HEK293 (cell line): ENCODE results near the gene ITGA2.
A peak's percentile ranks its signal among the peaks of the same experiment; 100 is the strongest.

Experiments used
- CTCF ChIA-PET: fragments of 350-600 bp; formaldehyde crosslinking; extraction: SDS; loops from one replicate; lab custom pipeline; 2021; ENCODE audit warnings: antibody characterized with exemption; lab: Yijun Ruan, JAX
- POLR2A ChIA-PET: fragments of 300-600 bp; formaldehyde crosslinking; extraction: SDS; loops from one replicate; lab custom pipeline; 2020; ENCODE audit warnings: antibody characterized with exemption, inconsistent platforms; lab: Yijun Ruan, JAX
- H3K27ac ChIP-seq: fragments of 200-500 bp; sonication (Bioruptor generic); 2 replicates; pipeline ENCODE4 v1.5.1; 2014; ENCODE audit warnings: low read depth, low read length, control low read depth, inconsistent platforms; ENCODE audit errors: extremely low read depth
- H3K36me3 ChIP-seq, 2 experiments: fragments of 200-500 bp in 1 of 2; sonication (Bioruptor generic) in 1 of 2; 1 replicate in 1 of 2; 2 replicates in 1 of 2; pipeline ENCODE4 v1.5.1; 2014 to 2017; ENCODE audit warnings: inconsistent platforms in 2 of 2, low read length in 2 of 2; ENCODE audit not compliant: control insufficient read depth in 2 of 2, insufficient read depth in 1 of 2
- H3K4me1 ChIP-seq: fragments of 200-500 bp; sonication (Bioruptor generic); 2 replicates; pipeline ENCODE4 v1.5.1; 2014; ENCODE audit warnings: mild to moderate bottlenecking, low read length, inconsistent platforms; ENCODE audit not compliant: control insufficient read depth, insufficient read depth
- H3K4me3 ChIP-seq: 2 replicates; pipeline ENCODE4 v1.5.1; 2011; ENCODE audit warnings: low read depth, mild to moderate bottlenecking, control low read depth, low read length, moderate library complexity
- H3K9me3 ChIP-seq: fragments of 200-500 bp; sonication (Bioruptor generic); 2 replicates; pipeline ENCODE4 v1.5.1; 2014; ENCODE audit warnings: low read depth, low read length, inconsistent platforms; ENCODE audit not compliant: control insufficient read depth, insufficient read depth
- BCL11B ChIP-seq: fragments of 450-650 bp; formaldehyde crosslinking; IDR thresholded peaks from 2 replicates; pipeline ENCODE4 v1.5.1; 2016; ENCODE audit warnings: low read depth, missing biosample characterization, missing genetic modification characterization
- KLF10 ChIP-seq: fragments of 450-650 bp; IDR thresholded peaks from 2 replicates; pipeline ENCODE4 v1.5.1; 2018; ENCODE audit warnings: missing biosample characterization, mild to moderate bottlenecking, missing genetic modification characterization
- KLF9 ChIP-seq: fragments of 450-650 bp; formaldehyde crosslinking; IDR thresholded peaks from 2 replicates; pipeline ENCODE4 v1.5.1; 2016; ENCODE audit warnings: missing biosample characterization, missing genetic modification characterization, low read depth
- SCRT1 ChIP-seq: fragments of 450-650 bp; formaldehyde crosslinking; IDR thresholded peaks from 2 replicates; pipeline ENCODE4 v1.5.1; 2016; ENCODE audit warnings: missing biosample characterization, missing genetic modification characterization, borderline replicate concordance
- SCRT2 ChIP-seq: fragments of 450-650 bp; formaldehyde crosslinking; IDR thresholded peaks from 2 replicates; pipeline ENCODE4 v1.5.1; 2016; ENCODE audit warnings: missing biosample characterization, missing genetic modification characterization
- SP7 ChIP-seq: fragments of 450-650 bp; formaldehyde crosslinking; IDR thresholded peaks from 2 replicates; pipeline ENCODE4 v1.5.1; 2016; ENCODE audit warnings: missing biosample characterization, missing genetic modification characterization
- YY1 ChIP-seq: fragments of 450-650 bp; formaldehyde crosslinking; IDR thresholded peaks from 2 replicates; pipeline ENCODE4 v1.5.1; 2018; ENCODE audit warnings: missing biosample characterization, missing genetic modification characterization
- ZBTB17 ChIP-seq: fragments of 450-650 bp; formaldehyde crosslinking; IDR thresholded peaks from 2 replicates; pipeline ENCODE4 v1.5.1; 2016; ENCODE audit warnings: missing biosample characterization, missing genetic modification characterization
- ZBTB20 ChIP-seq: fragments of 450-650 bp; formaldehyde crosslinking; IDR thresholded peaks from 2 replicates; pipeline ENCODE4 v1.5.1; 2016; ENCODE audit warnings: missing biosample characterization, missing genetic modification characterization
- ZBTB21 ChIP-seq: fragments of 450-650 bp; formaldehyde crosslinking; IDR thresholded peaks from 2 replicates; pipeline ENCODE4 v1.5.1; 2017; ENCODE audit warnings: missing biosample characterization, missing genetic modification characterization
- ZNF138 ChIP-seq: fragments of 450-650 bp; formaldehyde crosslinking; IDR thresholded peaks from 2 replicates; pipeline ENCODE4 v1.5.1; 2016; ENCODE audit warnings: missing biosample characterization, missing genetic modification characterization, borderline replicate concordance
- ZNF169 ChIP-seq: fragments of 450-650 bp; formaldehyde crosslinking; IDR thresholded peaks from 2 replicates; pipeline ENCODE4 v1.5.1; 2016; ENCODE audit warnings: missing biosample characterization, missing genetic modification characterization
- ZNF248 ChIP-seq: fragments of 450-650 bp; formaldehyde crosslinking; IDR thresholded peaks from 2 replicates; pipeline ENCODE4 v1.5.1; 2017; ENCODE audit warnings: missing biosample characterization, missing genetic modification characterization
- ZNF335 ChIP-seq: fragments of 450-650 bp; formaldehyde crosslinking; conservative IDR thresholded peaks from 2 replicates; pipeline ENCODE4 v1.5.1; 2016; ENCODE audit warnings: missing biosample characterization, missing genetic modification characterization
- ZNF560 ChIP-seq: fragments of 450-650 bp; formaldehyde crosslinking; IDR thresholded peaks from 2 replicates; pipeline ENCODE4 v1.5.1; 2017; ENCODE audit warnings: missing biosample characterization, missing genetic modification characterization, borderline replicate concordance
- ZNF664 ChIP-seq: fragments of 450-650 bp; formaldehyde crosslinking; IDR thresholded peaks from 2 replicates; pipeline ENCODE4 v1.5.1; 2016; ENCODE audit warnings: missing biosample characterization, missing genetic modification characterization
- ZNF747 ChIP-seq: fragments of 450-650 bp; formaldehyde crosslinking; IDR thresholded peaks from 2 replicates; pipeline ENCODE4 v1.5.1; 2016; ENCODE audit warnings: missing biosample characterization, missing genetic modification characterization
- ZSCAN23 ChIP-seq: fragments of 450-650 bp; formaldehyde crosslinking; IDR thresholded peaks from 2 replicates; pipeline ENCODE4 v1.5.1; 2016; ENCODE audit warnings: missing biosample characterization, missing genetic modification characterization
- TF ChIP-seq, protein P1 (sequence below): fragments of 450-650 bp; formaldehyde crosslinking; IDR thresholded peaks from 2 replicates; pipeline ENCODE4 v1.5.1; 2016; ENCODE audit warnings: missing biosample characterization, missing genetic modification characterization
- TF ChIP-seq, protein P2 (sequence below): fragments of 450-650 bp; IDR thresholded peaks from 2 replicates; pipeline ENCODE4 v1.5.1; 2018; ENCODE audit warnings: missing biosample characterization, missing genetic modification characterization
- TF ChIP-seq, protein P3 (sequence below): fragments of 450-650 bp; formaldehyde crosslinking; IDR thresholded peaks from 2 replicates; pipeline ENCODE4 v1.5.1; 2016; ENCODE audit warnings: missing biosample characterization, missing genetic modification characterization
- TF ChIP-seq, protein P4 (sequence below): fragments of 450-650 bp; formaldehyde crosslinking; IDR thresholded peaks from 2 replicates; pipeline ENCODE4 v1.5.1; 2016; ENCODE audit warnings: missing biosample characterization, missing genetic modification characterization
- TF ChIP-seq, protein P5 (sequence below): fragments of 450-650 bp; formaldehyde crosslinking; IDR thresholded peaks from 2 replicates; pipeline ENCODE4 v1.5.1; 2016; ENCODE audit warnings: missing biosample characterization, missing genetic modification characterization
- TF ChIP-seq, protein P6 (sequence below): fragments of 450-650 bp; formaldehyde crosslinking; IDR thresholded peaks from 2 replicates; pipeline ENCODE4 v1.5.1; 2016; ENCODE audit warnings: missing biosample characterization, missing genetic modification characterization

ITGA2 gene

DNA sequence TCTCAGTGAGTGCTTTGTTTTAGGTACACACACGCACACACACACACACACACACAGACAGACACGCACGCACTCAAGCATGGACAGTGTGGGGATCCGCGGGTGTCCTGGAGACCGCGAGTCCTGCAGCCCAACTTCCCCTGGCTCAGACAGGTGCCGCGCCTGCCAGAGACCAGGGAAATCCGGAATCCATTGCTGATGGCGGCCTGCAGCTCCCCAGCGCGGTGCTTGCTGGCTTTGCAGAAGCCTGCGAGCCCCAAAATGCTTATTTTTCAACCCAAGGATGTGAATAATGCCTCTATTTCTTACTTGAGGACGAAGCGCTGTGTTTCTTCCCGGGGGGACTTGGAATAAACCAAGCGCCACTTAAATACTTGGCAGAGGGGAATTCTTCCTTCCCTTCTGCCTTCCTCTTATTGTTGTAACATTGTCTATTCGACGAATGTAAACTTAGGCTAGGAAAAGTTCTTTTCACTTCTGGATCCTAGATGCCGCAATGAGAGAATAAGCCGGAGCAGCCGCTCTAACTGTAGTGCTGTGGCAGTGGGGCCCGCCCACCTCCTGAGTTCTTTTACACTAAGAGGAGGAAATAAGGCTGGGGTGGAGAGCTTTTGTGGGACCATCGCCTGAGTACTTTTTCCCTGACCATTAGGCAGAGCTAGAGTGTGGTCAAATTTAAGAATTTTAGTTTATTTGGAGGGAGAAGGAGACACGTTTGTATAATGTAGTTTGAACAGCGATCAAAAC, 802 bp downstream of the ITGA2 start (continued):
- TF ChIP-seq ZNF169 (no peak), ZBTB17 (tag by site-specific recombination) (peak; percentile 72), ZSCAN23 (tag by site-specific recombination) (no peak), ZNF248 (tag by site-specific recombination) (no peak), ZBTB20 (tag by site-specific recombination) (peak; percentile 36; the same call in 1 of the 2 replicates), KLF10 (tag by site-specific recombination) (no peak), ZNF664 (tag by site-specific recombination) (no peak), SCRT2 (tag by site-specific recombination) (peak; percentile 96), SCRT1 (tag by site-specific recombination) (peak; percentile 91), YY1 (tag by site-specific recombination) (peak; percentile 71)
- TF ChIP-seq, protein P1, sequence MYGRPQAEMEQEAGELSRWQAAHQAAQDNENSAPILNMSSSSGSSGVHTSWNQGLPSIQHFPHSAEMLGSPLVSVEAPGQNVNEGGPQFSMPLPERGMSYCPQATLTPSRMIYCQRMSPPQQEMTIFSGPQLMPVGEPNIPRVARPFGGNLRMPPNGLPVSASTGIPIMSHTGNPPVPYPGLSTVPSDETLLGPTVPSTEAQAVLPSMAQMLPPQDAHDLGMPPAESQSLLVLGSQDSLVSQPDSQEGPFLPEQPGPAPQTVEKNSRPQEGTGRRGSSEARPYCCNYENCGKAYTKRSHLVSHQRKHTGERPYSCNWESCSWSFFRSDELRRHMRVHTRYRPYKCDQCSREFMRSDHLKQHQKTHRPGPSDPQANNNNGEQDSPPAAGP (tag by site-specific recombination) = 0 out of 2 replicates have a peak, but pooled peaks have one; percentile 17
- TF ChIP-seq, protein P2, sequence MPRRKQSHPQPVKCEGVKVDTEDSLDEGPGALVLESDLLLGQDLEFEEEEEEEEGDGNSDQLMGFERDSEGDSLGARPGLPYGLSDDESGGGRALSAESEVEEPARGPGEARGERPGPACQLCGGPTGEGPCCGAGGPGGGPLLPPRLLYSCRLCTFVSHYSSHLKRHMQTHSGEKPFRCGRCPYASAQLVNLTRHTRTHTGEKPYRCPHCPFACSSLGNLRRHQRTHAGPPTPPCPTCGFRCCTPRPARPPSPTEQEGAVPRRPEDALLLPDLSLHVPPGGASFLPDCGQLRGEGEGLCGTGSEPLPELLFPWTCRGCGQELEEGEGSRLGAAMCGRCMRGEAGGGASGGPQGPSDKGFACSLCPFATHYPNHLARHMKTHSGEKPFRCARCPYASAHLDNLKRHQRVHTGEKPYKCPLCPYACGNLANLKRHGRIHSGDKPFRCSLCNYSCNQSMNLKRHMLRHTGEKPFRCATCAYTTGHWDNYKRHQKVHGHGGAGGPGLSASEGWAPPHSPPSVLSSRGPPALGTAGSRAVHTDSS (tag by site-specific recombination) = no peak
- TF ChIP-seq, protein P3, sequence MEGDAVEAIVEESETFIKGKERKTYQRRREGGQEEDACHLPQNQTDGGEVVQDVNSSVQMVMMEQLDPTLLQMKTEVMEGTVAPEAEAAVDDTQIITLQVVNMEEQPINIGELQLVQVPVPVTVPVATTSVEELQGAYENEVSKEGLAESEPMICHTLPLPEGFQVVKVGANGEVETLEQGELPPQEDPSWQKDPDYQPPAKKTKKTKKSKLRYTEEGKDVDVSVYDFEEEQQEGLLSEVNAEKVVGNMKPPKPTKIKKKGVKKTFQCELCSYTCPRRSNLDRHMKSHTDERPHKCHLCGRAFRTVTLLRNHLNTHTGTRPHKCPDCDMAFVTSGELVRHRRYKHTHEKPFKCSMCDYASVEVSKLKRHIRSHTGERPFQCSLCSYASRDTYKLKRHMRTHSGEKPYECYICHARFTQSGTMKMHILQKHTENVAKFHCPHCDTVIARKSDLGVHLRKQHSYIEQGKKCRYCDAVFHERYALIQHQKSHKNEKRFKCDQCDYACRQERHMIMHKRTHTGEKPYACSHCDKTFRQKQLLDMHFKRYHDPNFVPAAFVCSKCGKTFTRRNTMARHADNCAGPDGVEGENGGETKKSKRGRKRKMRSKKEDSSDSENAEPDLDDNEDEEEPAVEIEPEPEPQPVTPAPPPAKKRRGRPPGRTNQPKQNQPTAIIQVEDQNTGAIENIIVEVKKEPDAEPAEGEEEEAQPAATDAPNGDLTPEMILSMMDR (tag by site-specific recombination) = peak; percentile 64
- TF ChIP-seq, all 188 proteins: peak for 23

DNA sequence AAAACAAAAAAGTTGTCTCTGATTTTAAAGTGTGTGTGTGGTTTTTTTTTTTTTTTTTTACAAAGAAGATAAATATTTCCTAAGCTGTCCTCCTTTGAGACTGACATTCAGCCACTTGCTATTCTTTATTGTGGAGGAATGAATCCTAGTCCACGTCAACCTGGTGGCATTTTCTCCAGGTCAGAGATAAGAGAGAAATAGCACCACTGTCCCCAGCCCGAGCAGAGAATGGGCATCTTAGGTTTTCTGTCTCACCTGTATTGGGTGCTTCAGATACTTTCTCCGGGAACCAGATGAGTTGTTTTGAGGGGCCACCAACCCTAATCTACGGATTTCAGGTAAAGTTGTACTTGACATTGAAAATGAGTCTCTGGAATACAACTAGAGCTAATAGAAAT, 1.4 kb downstream of the ITGA2 start:
- Histone ChIP-seq H3K4me3 (peak overlapping the region; percentile 77), H3K27ac (no peak overlapping the region), H3K36me3 (peaks cover 4 to 9% of the 10 kb centered on the region in 2 experiments; a peak in 2 of 3 replicates), H3K9me3 (no peaks in the 10 kb centered on the region), H3K4me1 (no peaks in the 10 kb centered on the region; the same call in 1 of the 2 replicates)
- TF ChIP-seq, protein P4, sequence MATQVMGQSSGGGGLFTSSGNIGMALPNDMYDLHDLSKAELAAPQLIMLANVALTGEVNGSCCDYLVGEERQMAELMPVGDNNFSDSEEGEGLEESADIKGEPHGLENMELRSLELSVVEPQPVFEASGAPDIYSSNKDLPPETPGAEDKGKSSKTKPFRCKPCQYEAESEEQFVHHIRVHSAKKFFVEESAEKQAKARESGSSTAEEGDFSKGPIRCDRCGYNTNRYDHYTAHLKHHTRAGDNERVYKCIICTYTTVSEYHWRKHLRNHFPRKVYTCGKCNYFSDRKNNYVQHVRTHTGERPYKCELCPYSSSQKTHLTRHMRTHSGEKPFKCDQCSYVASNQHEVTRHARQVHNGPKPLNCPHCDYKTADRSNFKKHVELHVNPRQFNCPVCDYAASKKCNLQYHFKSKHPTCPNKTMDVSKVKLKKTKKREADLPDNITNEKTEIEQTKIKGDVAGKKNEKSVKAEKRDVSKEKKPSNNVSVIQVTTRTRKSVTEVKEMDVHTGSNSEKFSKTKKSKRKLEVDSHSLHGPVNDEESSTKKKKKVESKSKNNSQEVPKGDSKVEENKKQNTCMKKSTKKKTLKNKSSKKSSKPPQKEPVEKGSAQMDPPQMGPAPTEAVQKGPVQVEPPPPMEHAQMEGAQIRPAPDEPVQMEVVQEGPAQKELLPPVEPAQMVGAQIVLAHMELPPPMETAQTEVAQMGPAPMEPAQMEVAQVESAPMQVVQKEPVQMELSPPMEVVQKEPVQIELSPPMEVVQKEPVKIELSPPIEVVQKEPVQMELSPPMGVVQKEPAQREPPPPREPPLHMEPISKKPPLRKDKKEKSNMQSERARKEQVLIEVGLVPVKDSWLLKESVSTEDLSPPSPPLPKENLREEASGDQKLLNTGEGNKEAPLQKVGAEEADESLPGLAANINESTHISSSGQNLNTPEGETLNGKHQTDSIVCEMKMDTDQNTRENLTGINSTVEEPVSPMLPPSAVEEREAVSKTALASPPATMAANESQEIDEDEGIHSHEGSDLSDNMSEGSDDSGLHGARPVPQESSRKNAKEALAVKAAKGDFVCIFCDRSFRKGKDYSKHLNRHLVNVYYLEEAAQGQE (tag by site-specific recombination) = no peak
- TF ChIP-seq ZNF335 = no peak
- no peak for TF ChIP-seq SP7 (tag by site-specific recombination)
- TF ChIP-seq ZNF747 (tag by site-specific recombination) = no peak
- TF ChIP-seq ZBTB21 (tag by site-specific recombination) = no peak
- TF ChIP-seq BCL11B (tag by site-specific recombination) = no peak
- TF ChIP-seq KLF9 (tag by site-specific recombination) = no peak
- TF ChIP-seq ZNF560 = no peak
- TF ChIP-seq, protein P5, sequence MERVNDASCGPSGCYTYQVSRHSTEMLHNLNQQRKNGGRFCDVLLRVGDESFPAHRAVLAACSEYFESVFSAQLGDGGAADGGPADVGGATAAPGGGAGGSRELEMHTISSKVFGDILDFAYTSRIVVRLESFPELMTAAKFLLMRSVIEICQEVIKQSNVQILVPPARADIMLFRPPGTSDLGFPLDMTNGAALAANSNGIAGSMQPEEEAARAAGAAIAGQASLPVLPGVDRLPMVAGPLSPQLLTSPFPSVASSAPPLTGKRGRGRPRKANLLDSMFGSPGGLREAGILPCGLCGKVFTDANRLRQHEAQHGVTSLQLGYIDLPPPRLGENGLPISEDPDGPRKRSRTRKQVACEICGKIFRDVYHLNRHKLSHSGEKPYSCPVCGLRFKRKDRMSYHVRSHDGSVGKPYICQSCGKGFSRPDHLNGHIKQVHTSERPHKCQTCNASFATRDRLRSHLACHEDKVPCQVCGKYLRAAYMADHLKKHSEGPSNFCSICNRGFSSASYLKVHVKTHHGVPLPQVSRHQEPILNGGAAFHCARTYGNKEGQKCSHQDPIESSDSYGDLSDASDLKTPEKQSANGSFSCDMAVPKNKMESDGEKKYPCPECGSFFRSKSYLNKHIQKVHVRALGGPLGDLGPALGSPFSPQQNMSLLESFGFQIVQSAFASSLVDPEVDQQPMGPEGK = no peak
- no peak for TF ChIP-seq ZNF138 (tag by site-specific recombination)
- TF ChIP-seq, protein P6, sequence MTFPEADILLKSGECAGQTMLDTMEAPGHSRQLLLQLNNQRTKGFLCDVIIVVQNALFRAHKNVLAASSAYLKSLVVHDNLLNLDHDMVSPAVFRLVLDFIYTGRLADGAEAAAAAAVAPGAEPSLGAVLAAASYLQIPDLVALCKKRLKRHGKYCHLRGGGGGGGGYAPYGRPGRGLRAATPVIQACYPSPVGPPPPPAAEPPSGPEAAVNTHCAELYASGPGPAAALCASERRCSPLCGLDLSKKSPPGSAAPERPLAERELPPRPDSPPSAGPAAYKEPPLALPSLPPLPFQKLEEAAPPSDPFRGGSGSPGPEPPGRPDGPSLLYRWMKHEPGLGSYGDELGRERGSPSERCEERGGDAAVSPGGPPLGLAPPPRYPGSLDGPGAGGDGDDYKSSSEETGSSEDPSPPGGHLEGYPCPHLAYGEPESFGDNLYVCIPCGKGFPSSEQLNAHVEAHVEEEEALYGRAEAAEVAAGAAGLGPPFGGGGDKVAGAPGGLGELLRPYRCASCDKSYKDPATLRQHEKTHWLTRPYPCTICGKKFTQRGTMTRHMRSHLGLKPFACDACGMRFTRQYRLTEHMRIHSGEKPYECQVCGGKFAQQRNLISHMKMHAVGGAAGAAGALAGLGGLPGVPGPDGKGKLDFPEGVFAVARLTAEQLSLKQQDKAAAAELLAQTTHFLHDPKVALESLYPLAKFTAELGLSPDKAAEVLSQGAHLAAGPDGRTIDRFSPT (tag by site-specific recombination) = no peak
- ChIA-PET POLR2A (interaction anchor here (0.7 kb wide), 1 partner anchor 46 kb away, joined by 6 read pairs; no protein-coding TSS in a partner anchor), CTCF (interaction anchor here (0.6 to 4.4 kb wide), 5 partner anchors 13 to 1453 kb away, joined by 3 to 44 read pairs (median 5); no protein-coding TSS in a partner anchor)
